ENCODE data around the gene ANKRD63.

Gene ANKRD63

GRCh38 chr15:40255033-40255432 is 27.8 kb downstream of the ANKRD63 start:
- no peak for DNase-seq

GRCh38 chr15:40254452-40254851 is 28.4 kb downstream of the ANKRD63 start:
- no peak for DNase-seq

- no peak for DNase-seq
Measured at GRCh38 chr15:40253167-40253790, 29.6 kb downstream of the ANKRD63 start.

GRCh38 chr15:40252438-40253166 is 30.3 kb downstream of the ANKRD63 start:
- peak; percentile 34 for DNase-seq

- no peak for DNase-seq
Measured at GRCh38 chr15:40252141-40252437, 30.8 kb downstream of the ANKRD63 start.

GRCh38 chr15:40251486-40252140 is 31.3 kb downstream of the ANKRD63 start:
- no peak for DNase-seq

- DNase-seq: no peak
Measured at GRCh38 chr15:40250771-40251483, 31.9 kb downstream of the ANKRD63 start.

- DNase-seq: no peak
Measured at GRCh38 chr15:40250304-40250656, 32.6 kb downstream of the ANKRD63 start.

- DNase-seq: no peak
Measured at GRCh38 chr15:40249477-40250303, 33.2 kb downstream of the ANKRD63 start.

GRCh38 chr15:40248006-40248783 is 34.7 kb downstream of the ANKRD63 start:
- DNase-seq: no peak

GRCh38 chr15:40247406-40247971 is 35.4 kb downstream of the ANKRD63 start:
- DNase-seq: no peak

- no peak for DNase-seq
Measured at GRCh38 chr15:40246496-40247280, 36.2 kb downstream of the ANKRD63 start.

- no peak for DNase-seq
Measured at GRCh38 chr15:40245666-40246450, 37.0 kb downstream of the ANKRD63 start.

GRCh38 chr15:40244961-40245523 is 37.8 kb downstream of the ANKRD63 start:
- DNase-seq: no peak

- DNase-seq: no peak
Measured at GRCh38 chr15:40243126-40243810, 39.6 kb downstream of the ANKRD63 start.

GRCh38 chr15:40242601-40243000 is 40.3 kb downstream of the ANKRD63 start:
- DNase-seq: no peak

GRCh38 chr15:40242213-40242599 is 40.7 kb downstream of the ANKRD63 start:
- no peak for DNase-seq

GRCh38 chr15:40241269-40242212 is 41.3 kb downstream of the ANKRD63 start:
- DNase-seq: peak; percentile 15

Measured in stimulated activated CD8-positive, alpha-beta memory T cell treated with anti-CD3 and anti-CD28 coated beads, Interleukin-4, amount 100 ng/mL, for 48 hours (primary cell).